K562 (cell line): Measurements from ENCODE around the gene PACRG. TPM values are rescaled to one million over a fixed set of nuclear protein-coding genes. Genes with fewer than 3 reads are reported as not detected.

Source experiments
- ATAC-seq: fragments of 200-7000 bp; cut with Tn5 transposase; 3 replicates; pipeline ENCODE4 v1.9.1; 2020; ENCODE audit warnings: moderate library complexity
- BruUV-seq: library from RNA; stranded (reverse); fragments of 400-500 nt; replicated peaks from 2 replicates; lab custom pipeline; 2021; lab: Mats Ljungman, UMichigan
- CTCF ChIA-PET: fragments of 300-600 bp; formaldehyde crosslinking; extraction: SDS; loops from one replicate; lab custom pipeline; 2021; ENCODE audit warnings: low intra/inter-chr PET ratio; lab: Yijun Ruan, JAX
- POLR2A ChIA-PET: fragments of 300-600, 350-650 bp; sonication (Branson Sonifier 250); formaldehyde crosslinking; extraction: SDS; loops from one replicate; lab custom pipeline; 2021; ENCODE audit warnings: antibody characterized with exemption, inconsistent platforms; lab: Yijun Ruan, JAX
- DNase-seq, 4 experiments: peaks; one replicate each; pipeline versions ENCODE4 v3.0.0 to v3.0.0-alpha.2; 2011 to 2018; ENCODE audit warnings: low spot score in 3 of 4, mixed read lengths in 3 of 4; ENCODE audit errors: extremely low read depth in 1 of 4
- FAIRE-seq: peaks from 2 replicates; lab custom pipeline; 2011; peaks lifted over from hg19 to GRCh38; lab: Jason Lieb, UNC
- H2AFZ ChIP-seq: 2 replicates; pipeline ENCODE4 v1.6.0; 2011; ENCODE audit warnings: low read depth, low read length, control low read depth, inconsistent platforms
- H3K27ac ChIP-seq: fragments of 200-600 bp; 3 replicates; pipeline ENCODE4 v1.8.0; 2011; ENCODE audit warnings: low read depth, mild to moderate bottlenecking, control low read depth, inconsistent platforms, low read length, moderate library complexity, mixed read lengths; ENCODE audit errors: extremely low read depth
- H3K27me3 ChIP-seq, 2 experiments: fragments of 300-600 bp in 1 of 2; 2 replicates in 1 of 2; 3 replicates in 1 of 2; pipeline versions ENCODE4 v1.6.0 to v1.8.0; 2011; ENCODE audit warnings: inconsistent platforms in 2 of 2, low read length in 2 of 2, mild to moderate bottlenecking in 1 of 2, mixed read lengths in 1 of 2, moderate library complexity in 1 of 2; ENCODE audit not compliant: control insufficient read depth in 2 of 2, insufficient read depth in 2 of 2
- H3K36me3 ChIP-seq: fragments of 300-600 bp; 3 replicates; pipeline ENCODE4 v1.8.0; 2011; ENCODE audit warnings: mild to moderate bottlenecking, low read length, inconsistent platforms; ENCODE audit not compliant: control insufficient read depth, insufficient read depth
- H3K4me1 ChIP-seq, 2 experiments: fragments of 200-600 bp in 1 of 2; replicated peaks in 1 of 2; 2 replicates in 1 of 2; 3 replicates in 1 of 2; pipeline versions ENCODE4 v1.5.1 to v1.8.0; 2011; ENCODE audit warnings: inconsistent platforms in 2 of 2, low read length in 2 of 2, mild to moderate bottlenecking in 1 of 2, mixed read lengths in 1 of 2, moderate library complexity in 1 of 2; ENCODE audit not compliant: control insufficient read depth in 2 of 2, insufficient read depth in 2 of 2
- H3K4me2 ChIP-seq: 2 replicates; pipeline ENCODE4 v1.6.1; 2011; ENCODE audit warnings: low read length, control low read depth, inconsistent platforms, mixed read lengths; ENCODE audit not compliant: insufficient read depth
- H3K4me3 ChIP-seq: fragments of 200-600 bp; sonication (generic), shearing (Covaris generic); 2 replicates; pipeline ENCODE4 v1.5.1; 2016; ENCODE audit warnings: control low read depth, inconsistent platforms
- H3K79me2 ChIP-seq: fragments of 200-600 bp; 3 replicates; pipeline ENCODE4 v1.8.0; 2011; ENCODE audit warnings: low read length, inconsistent platforms; ENCODE audit not compliant: control insufficient read depth, insufficient read depth
- H3K9ac ChIP-seq, 2 experiments: 2 replicates each; pipeline versions ENCODE4 v1.6.0 to v1.6.1; 2011; ENCODE audit warnings: low read depth in 2 of 2, low read length in 2 of 2, control low read depth in 1 of 2, inconsistent platforms in 1 of 2, mild to moderate bottlenecking in 1 of 2, mixed read lengths in 1 of 2; ENCODE audit not compliant: insufficient read depth in 1 of 2
- H3K9me1 ChIP-seq: one replicate; pipeline ENCODE4 v1.6.0; 2011; ENCODE audit warnings: inconsistent platforms, mild to moderate bottlenecking, low read length, moderate library complexity; ENCODE audit not compliant: control insufficient read depth, insufficient read depth
- H3K9me3 ChIP-seq: replicated peaks from 2 replicates; pipeline ENCODE4 v1.5.1; 2011; ENCODE audit warnings: low read depth, low read length, inconsistent platforms; ENCODE audit not compliant: control insufficient read depth, insufficient read depth
- H4K20me1 ChIP-seq: replicated peaks from 2 replicates; pipeline ENCODE4 v1.6.1; 2011; ENCODE audit warnings: low read length, inconsistent platforms, mixed read lengths; ENCODE audit not compliant: control insufficient read depth, insufficient read depth
- CCNT2 ChIP-seq: IDR thresholded peaks from 2 replicates; pipeline ENCODE4 v1.6.1; 2011; ENCODE audit warnings: borderline replicate concordance, low read depth, mild to moderate bottlenecking, moderate library complexity, mixed read lengths, low read length; ENCODE audit not compliant: insufficient read length; ENCODE audit errors: extremely low read depth
- CHD2 ChIP-seq: IDR thresholded peaks from 2 replicates; pipeline ENCODE4 v1.6.1; 2011; ENCODE audit warnings: low read depth, low read length
- E4F1 ChIP-seq: fragments of 250-450 bp; sonication (Bioruptor Pico); IDR thresholded peaks from 2 replicates; pipeline ENCODE4 v1.5.0; 2021; ENCODE audit warnings: mild to moderate bottlenecking, borderline replicate concordance
- FOXM1 ChIP-seq, 2 experiments: fragments of 450-650 bp in 1 of 2; sonication (generic) in 1 of 2; formaldehyde crosslinking in 1 of 2; IDR thresholded peaks; 2 replicates each; pipeline versions ENCODE4 v1.6.1 to v1.9.0; 2017 to 2022; ENCODE audit warnings: low read depth in 2 of 2, mild to moderate bottlenecking in 2 of 2, missing genetic modification reagents in 1 of 2, moderate library complexity in 1 of 2
- FOXP4 ChIP-seq: sonication (generic); formaldehyde crosslinking; IDR thresholded peaks from 2 replicates; pipeline ENCODE4 v1.8.0; 2022; ENCODE audit warnings: mild to moderate bottlenecking, missing genetic modification reagents, borderline replicate concordance
- ILF3 ChIP-seq: fragments of 450-650 bp; IDR thresholded peaks from 2 replicates; pipeline ENCODE4 v1.6.1; 2018; ENCODE audit warnings: antibody characterized with exemption, mild to moderate bottlenecking, moderate library complexity, borderline replicate concordance
- NELFE ChIP-seq: IDR thresholded peaks from 2 replicates; pipeline ENCODE4 v1.6.1; 2011; ENCODE audit warnings: mild to moderate bottlenecking; ENCODE audit not compliant: insufficient read depth, insufficient read length
- RB1 ChIP-seq: fragments of 450-650 bp; IDR thresholded peaks from 2 replicates; pipeline ENCODE4 v1.6.1; 2017; ENCODE audit warnings: low read depth, mild to moderate bottlenecking
- SMAD4 ChIP-seq: fragments of 250-450 bp; sonication (Bioruptor Pico); conservative IDR thresholded peaks from 2 replicates; pipeline ENCODE4 v1.8.0; 2021; ENCODE audit warnings: inconsistent platforms, mild to moderate bottlenecking, moderate library complexity
- SRSF1 ChIP-seq: fragments of 200-400 bp; formaldehyde crosslinking; IDR thresholded peaks from 2 replicates; pipeline ENCODE4 v1.6.1; 2017; ENCODE audit warnings: mild to moderate bottlenecking, low read depth, low read length, moderate library complexity
- THRAP3 ChIP-seq: fragments of 450-650 bp; IDR thresholded peaks from 2 replicates; pipeline ENCODE4 v1.6.1; 2016; ENCODE audit warnings: mild to moderate bottlenecking, inconsistent platforms, borderline replicate concordance
- TOE1 ChIP-seq, 2 experiments: fragments of 450-650 bp in 1 of 2; sonication (generic) in 1 of 2; formaldehyde crosslinking in 1 of 2; IDR thresholded peaks; 2 replicates each; pipeline versions ENCODE4 v1.7.1 to v1.8.0; 2016 to 2022; ENCODE audit warnings: borderline replicate concordance in 2 of 2, mild to moderate bottlenecking in 2 of 2, antibody characterized with exemption in 1 of 2, inconsistent platforms in 1 of 2, low read depth in 1 of 2, missing genetic modification reagents in 1 of 2, moderate library complexity in 1 of 2
- ZNF436 ChIP-seq: fragments of 250-450, 450-650 bp; sonication (Bioruptor Pico); formaldehyde crosslinking; IDR thresholded peaks from 2 replicates; pipeline ENCODE4 v1.7.0; 2020; ENCODE audit warnings: mild to moderate bottlenecking
- ZNF695 ChIP-seq: fragments of 450-650 bp; formaldehyde crosslinking; IDR thresholded peaks from 2 replicates; pipeline ENCODE4 v1.4.0; 2020; ENCODE audit warnings: mild to moderate bottlenecking, moderate library complexity
- WGBS: fragments of 100-300 bp; shearing (Covaris generic); methylation state at CpG from one replicate; pipeline ENCODE4 v1.1.6; 2016; ENCODE audit warnings: low coverage, mixed read lengths; ENCODE audit not compliant: insufficient coverage; ENCODE audit errors: missing lambda C conversion rate; 5-methylcytosine and 5-hydroxymethylcytosine counted together
- in situ Hi-C: fragments of 300-500 bp; cut with MboI; formaldehyde crosslinking; loops from 4 replicates; pipeline ENCODE4 v1.15.0; 2018; ENCODE audit warnings: inconsistent platforms, mixed read lengths
- intact Hi-C: fragments of 100-400 bp; cut with micrococcal nuclease; formaldehyde crosslinking; loops from 2 replicates; pipeline ENCODE4 v1.14.2; 2022
- polyA plus RNA-seq, 8 experiments: library from polyadenylated mRNA; depleted of rRNA in 4 of 8; stranded (reverse) in 5 of 8; unstranded in 3 of 8; fragments of >200 nt; fragmentation: Nextera tagmentation in 2 of 8; fragmentation: Illumina TruSeq in 1 of 8; extraction: Ambion mirVana in 2 of 8; extraction: Trizol in 1 of 8; gene quantifications; 2 replicates each; pipeline versions ENCODE4 v1.2.1 to v1.2.3, GENCODE V29; 2011 to 2014; ENCODE audit warnings: inconsistent platforms in 1 of 8, missing spikeins in 1 of 8
- total RNA-seq, 7 experiments: library from RNA; depleted of rRNA in 6 of 7; stranded (reverse); fragments of >200 nt in 6 of 7; fragmentation: Illumina TruSeq in 2 of 7; extraction: Trizol in 2 of 7; gene quantifications; 2 replicates each; pipeline versions ENCODE4 v1.2.1 to v1.2.3, GENCODE V29; 2011 to 2021; ENCODE audit warnings: low replicate concordance in 1 of 7

Gene PACRG
- total and polyA plus RNA-seq, 9 of the 15 experiments (the other 6 are each of a cell fraction or from before 2014, with no cell fraction given): 0.04 TPM; not detected in 8

GRCh38 chr6:162708971-162709370, 18.8 kb upstream of the PACRG start:
- H3K4me3 ChIP-seq: no peak overlapping the region
- H3K36me3 ChIP-seq: no peaks in the 10 kb centered on the region
- in situ Hi-C loops: no loop called here
- H3K9ac ChIP-seq: no peak overlapping the region
- ChIA-PET POLR2A (no interaction called here), CTCF (no interaction called here)
- no peaks in the 10 kb centered on the region for H3K79me2 ChIP-seq
- no peaks in the 10 kb centered on the region for H3K27me3 ChIP-seq
- intact Hi-C loops: no loop called here
- H3K9me3 ChIP-seq: no peaks in the 10 kb centered on the region
- H3K27ac ChIP-seq: no peak overlapping the region
- WGBS: under 1% methylated on average over 6 of the region's 6 CpGs
- DNase-seq: no peak
- BruUV-seq: no TSS peak
- H3K4me2 ChIP-seq: no peak overlapping the region
- no peaks in the 10 kb centered on the region for H3K4me1 ChIP-seq
- no peak for FAIRE-seq
- ATAC-seq: no peak
- no peak for TF ChIP-seq RB1
- TF ChIP-seq NELFE: no peak
- TF ChIP-seq ZNF436 (CRISPR knock-in tag): no peak
- TF ChIP-seq E4F1: no peak
- no peak for TF ChIP-seq TOE1 (IDR thresholded peaks at IDR 0.05; ENCODE audit: borderline replicate concordance)
- TF ChIP-seq TOE1 (CRISPR knock-in tag; IDR thresholded peaks at IDR 0.05; ENCODE audit: borderline replicate concordance, low read depth): no peak
- no peak for TF ChIP-seq SRSF1
- TF ChIP-seq SMAD4 (CRISPR knock-in tag): no peak
- no peak for TF ChIP-seq CHD2
- TF ChIP-seq FOXM1 (IDR thresholded peaks at IDR 0.05; ENCODE audit: low read depth): no peak
- TF ChIP-seq FOXM1 (CRISPR knock-in tag; IDR thresholded peaks at IDR 0.05; ENCODE audit: low read depth): no peak
- TF ChIP-seq FOXP4 (CRISPR knock-in tag): no peak
- no peak for TF ChIP-seq CCNT2
- no peak for TF ChIP-seq ILF3
- no peak for TF ChIP-seq ZNF695 (CRISPR knock-in tag)
- TF ChIP-seq THRAP3: no peak
- H3K9me1 ChIP-seq: no peaks in the 10 kb centered on the region
- no peak overlapping the region for H2AFZ ChIP-seq
- H4K20me1 ChIP-seq: no peaks in the 10 kb centered on the region
